Left forelimb (tissue), 1 donor: ENCODE measurements around the gene PDE4D.
A peak's percentile ranks its signal among the peaks of the same experiment; 100 is the strongest.

ENCODE experiments used
- DNase-seq: peaks from one replicate; pipeline ENCODE4 v3.0.0-alpha.2; 2018; ENCODE audit warnings: low spot score

Gene PDE4D

DNA sequence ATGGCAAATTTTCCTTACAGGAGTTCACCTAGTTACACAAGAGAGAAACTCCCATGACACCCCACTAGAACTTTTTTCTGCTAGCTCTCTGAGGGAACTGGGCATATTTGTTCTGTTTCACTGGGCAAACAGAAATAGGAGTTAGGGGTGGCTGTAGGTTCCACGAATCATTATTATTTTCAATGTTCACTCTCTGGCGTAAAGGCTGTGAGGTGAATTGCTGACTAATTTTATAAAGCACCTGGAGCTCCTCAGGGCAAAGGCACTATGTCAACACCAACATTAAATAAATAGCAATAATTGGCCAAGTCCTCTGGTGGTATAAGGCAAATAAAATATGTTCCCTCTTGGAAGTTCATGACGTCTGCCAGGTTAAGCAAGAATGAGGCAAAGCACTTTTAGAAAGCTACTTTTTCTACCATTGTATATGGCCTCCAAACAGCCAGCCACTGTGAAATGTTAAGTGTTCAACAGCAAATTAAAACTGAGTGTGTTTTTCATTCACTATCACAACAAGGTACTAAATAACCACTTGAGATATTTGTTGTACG lies 344.6 kb downstream of the PDE4D start:
- DNase-seq = no peak

- no peak for DNase-seq
Measured at GRCh38 chr5:59547731-59548130, 345.8 kb downstream of the PDE4D start.

DNA sequence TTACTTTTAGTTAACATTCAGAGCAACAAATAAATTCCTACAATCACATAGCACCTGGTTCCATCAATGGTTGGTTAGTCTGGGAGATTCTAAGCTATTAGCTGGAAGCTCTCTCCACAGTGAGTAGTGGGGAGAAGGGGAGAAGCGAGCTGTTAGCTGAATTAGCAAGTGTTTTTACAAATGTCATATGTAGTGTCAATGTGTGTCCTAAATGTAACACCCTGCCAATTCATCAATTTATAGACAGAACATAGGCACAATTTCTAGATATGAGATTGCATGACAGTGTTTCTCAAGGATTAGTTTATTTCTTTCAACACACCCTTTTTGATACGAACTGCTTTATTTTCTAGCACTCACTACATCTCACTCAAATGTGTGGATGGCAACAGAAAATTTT lies 349.0 kb downstream of the PDE4D start:
- DNase-seq = no peak

DNA sequence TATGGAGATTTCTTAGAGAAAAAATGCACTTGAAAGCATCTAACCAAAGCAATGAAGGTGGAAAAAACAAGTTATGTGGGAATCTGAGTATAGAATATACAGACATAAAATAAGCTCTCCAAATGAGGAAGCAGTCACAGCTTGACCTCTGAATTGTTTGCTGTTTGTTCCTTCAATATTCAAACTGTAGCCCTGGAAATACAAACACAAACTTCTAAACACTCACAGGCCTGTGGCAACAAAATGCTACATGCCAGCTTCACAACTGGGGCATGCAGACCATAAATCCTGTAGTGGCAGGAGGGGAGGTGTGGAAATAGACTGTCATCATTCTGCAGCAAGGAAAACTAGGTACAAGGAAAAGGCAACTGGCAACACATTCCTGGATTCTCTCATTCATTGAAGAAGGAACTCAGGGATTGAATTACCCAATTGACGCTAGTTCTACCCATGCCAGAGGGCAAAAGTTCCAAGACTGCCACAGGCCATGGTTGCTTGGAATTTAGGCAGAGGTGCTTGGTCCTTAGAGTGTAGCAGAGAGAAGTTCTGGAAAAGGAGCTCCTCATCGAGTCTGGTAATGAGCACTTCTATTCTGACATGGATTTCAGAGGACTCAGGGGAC lies 349.6 kb downstream of the PDE4D start:
- no peak for DNase-seq

DNA sequence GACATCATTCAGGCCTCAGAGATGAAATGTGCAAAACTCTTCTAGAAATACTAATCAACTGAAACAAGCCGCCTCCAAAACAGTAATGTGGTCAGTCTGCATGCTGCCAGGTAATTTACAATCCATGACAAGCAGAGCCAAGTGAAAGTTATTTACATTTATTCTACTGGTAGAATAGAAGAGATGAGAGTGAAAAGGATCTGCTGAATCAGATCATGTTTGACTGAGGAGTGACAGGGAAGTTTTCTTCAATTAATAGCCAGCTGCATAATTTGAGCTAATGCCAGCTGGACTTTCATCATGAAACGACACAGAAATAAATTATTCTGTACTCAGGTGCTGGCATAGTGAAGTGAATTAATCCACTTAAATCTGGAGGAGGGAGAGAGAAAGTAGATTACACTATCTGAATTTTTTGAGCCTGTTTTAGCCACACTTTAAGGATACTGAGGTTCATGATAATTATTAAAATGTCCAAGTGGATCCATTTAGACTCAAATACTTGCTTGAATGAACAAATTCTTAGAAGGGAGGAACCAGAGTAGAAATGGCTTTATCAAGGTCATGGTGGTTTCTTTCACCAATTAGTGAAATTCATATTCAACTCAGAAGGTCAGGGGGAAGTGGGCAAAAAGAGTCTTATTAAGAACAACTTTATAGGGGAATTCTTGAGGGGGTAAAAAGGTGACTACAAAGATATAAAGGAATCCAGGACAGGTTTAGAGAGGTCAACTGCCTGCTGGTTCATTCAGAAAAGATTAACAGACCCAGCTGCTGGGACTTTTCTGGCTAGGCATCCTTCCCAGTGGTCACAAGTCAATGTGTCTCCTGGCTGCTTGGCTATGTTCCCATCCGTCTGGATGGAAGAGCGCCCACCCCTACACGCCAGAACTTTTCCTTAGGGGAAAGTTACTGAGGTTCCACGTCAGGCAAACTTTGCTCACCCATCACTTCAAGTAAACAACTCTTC lies 350.4 kb downstream of the PDE4D start:
- DNase-seq = peak; percentile 68

- no peak for DNase-seq
Measured at GRCh38 chr5:59542306-59542705, 351.2 kb downstream of the PDE4D start.

GRCh38 chr5:59540366-59540765 lies 353.2 kb downstream of the PDE4D start:
- no peak for DNase-seq

- no peak for DNase-seq
Measured at GRCh38 chr5:59538750-59539121, 354.8 kb downstream of the PDE4D start.

- no peak for DNase-seq
Measured at GRCh38 chr5:59537961-59538749, 355.4 kb downstream of the PDE4D start.

DNA sequence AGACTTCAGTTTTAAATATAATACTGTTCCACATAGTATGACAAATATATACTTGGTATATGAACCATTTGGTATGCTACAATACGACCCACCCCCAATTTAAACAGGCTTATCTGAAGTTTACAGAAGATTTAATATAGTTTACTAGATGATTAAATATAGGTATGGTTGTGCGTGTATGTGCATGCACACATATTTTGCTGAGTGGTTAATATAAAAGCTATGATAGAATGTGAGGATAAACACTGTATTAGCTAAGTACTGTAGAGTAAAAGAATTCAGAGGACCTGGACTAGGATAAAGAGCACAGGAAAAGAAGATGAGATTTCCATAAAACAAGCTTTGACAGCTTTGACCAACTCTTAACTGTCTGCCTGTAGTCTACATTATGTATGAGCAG lies 356.7 kb downstream of the PDE4D start:
- no peak for DNase-seq

DNA sequence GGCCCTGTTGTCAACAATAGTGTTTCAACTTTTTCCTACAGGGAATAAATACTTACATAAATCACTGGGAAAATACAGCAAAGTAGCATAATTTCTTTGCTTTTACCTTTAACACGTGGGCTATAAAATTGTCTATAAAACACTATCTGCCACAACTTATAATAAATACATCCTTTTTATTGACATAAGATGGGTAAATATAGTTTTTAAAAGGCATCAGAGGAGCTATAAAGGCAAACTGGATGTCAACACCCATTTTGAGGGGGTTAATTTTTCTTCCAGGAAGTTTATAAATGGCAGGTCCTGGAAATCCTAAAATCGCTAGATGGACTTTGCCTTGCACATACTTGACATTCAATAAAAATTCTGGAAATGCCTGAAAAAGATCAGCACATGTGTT lies 358.0 kb downstream of the PDE4D start:
- DNase-seq = no peak

- DNase-seq = no peak
Measured at GRCh38 chr5:59533730-59534108, 359.8 kb downstream of the PDE4D start.

DNA sequence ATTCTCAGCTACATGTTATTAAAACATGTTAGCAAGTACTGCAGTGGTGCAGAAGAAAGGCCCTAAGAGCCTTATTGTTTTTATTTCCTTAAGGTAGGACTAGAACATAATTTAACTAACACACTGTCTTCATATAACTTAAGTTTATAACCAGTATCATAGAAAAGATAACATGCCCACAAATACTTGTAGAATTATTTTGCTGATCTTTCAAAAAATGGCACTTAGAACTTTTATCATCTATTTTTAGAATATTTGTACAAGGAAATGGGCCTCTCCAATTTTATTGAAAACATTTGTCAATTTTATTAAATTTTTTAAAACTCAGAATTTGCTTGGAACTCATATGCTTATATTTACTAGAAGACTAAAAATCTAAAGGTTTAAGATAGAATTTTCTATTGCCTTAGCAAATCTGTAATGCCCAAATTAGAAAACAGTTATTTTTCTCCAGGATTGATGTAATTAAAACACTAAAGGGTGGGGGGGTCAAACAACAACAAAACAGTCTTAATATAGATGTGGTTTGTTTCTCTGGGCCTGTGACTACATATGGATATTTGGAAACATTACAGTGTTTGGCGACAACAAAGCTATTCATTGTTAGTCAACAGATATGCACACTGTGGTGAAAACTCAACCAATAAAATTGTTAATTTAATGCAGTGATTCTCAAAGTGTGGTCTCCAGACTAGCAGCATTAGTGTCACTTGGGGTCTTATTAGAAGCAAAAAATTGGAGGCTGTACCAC lies 360.4 kb downstream of the PDE4D start:
- no peak for DNase-seq

DNA sequence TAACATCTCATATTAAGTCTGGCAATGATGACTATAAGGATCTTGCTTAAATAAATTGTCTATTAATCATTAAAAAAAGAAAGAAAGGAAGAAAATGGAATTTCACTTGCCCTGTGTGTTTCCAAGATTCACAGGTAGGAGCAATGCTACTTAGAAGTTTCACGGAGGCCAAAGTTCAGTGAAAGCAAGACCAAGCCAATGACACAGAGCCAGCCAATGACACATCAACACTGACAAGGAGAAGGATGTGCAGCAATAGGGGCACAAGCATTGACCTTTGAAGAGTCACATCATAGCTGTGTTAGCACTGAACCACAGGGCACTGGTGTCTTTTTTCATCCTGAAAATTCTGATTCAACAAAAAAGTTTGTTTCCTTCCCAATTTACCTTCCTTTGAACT lies 364.3 kb downstream of the PDE4D start:
- DNase-seq = no peak

DNA sequence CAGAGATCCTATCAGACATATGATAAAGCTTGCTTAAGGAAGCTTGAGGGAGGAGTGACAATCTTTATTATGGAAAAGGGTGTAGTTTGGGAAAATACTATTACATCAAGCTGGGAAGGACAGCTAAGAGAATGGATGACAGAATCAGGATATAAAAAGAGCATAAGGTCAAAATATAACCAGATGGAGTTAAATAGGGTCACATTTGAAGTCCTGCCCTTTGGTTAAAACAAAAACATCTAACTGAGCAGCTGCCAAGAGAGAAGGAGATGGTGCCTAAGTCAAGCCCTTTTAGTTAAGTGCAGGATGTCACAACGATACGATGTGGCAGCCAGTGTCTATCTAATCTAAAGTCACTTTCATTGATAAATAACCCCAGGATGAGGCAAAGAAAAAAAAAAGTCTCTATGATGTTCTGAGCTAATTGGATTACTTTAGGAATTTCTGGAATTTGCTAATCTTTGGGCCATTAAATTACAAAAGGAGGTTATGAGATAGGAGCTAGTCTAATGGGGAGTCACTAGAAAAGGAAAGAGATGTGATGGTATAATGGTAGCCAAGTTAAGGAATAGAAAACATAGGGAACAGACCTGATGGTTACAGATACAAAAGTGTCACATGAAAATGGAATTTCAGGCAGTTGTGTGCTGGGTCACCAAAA lies 365.2 kb downstream of the PDE4D start:
- DNase-seq = no peak

DNA sequence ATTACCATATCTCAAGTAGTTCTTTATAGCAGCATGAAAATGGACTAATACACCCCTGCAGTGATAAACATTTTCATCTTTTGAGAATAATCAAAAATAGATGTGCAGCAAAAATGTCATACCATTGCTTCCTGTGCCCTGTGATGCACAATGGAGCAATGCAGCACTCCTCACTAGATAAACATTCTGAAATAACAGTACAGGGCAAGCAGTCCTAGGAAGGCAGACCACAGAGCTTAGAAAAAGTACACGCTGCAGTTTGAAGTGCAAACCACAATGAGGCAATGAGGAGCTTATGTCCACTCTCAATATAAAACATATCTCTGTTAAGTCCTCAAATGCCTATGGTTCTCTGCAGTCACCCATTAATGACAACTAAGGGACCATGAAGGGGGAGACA lies 367.6 kb downstream of the PDE4D start:
- no peak for DNase-seq

GRCh38 chr5:59525311-59525710 lies 368.2 kb downstream of the PDE4D start:
- no peak for DNase-seq

GRCh38 chr5:59522201-59522831 lies 371.2 kb downstream of the PDE4D start:
- DNase-seq = no peak

GRCh38 chr5:59521476-59521875 lies 372.1 kb downstream of the PDE4D start:
- DNase-seq = no peak

DNA sequence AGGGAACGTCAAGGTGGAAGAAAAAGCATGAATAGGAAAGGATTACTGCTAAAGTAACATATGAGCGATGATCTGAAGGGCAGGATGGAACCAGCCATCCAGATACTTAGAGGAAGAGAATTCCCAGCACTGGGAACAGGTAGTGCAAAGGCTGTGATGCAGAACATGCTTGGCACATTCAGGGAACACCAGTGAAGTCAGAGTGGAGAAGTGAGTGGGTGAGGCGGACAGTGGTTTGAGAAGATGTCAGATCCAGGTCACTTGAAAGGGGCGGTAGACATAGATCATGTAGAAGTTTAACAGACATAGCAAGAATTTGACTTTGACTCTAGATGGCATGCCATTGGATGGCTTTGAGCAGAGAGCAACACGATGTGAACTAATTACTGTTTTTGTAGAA lies 374.2 kb downstream of the PDE4D start:
- no peak for DNase-seq
